ENCODE measurements around the gene BRIP1.
A peak's percentile ranks its signal among the peaks of the same experiment; 100 is the strongest.

Gene BRIP1

DNA sequence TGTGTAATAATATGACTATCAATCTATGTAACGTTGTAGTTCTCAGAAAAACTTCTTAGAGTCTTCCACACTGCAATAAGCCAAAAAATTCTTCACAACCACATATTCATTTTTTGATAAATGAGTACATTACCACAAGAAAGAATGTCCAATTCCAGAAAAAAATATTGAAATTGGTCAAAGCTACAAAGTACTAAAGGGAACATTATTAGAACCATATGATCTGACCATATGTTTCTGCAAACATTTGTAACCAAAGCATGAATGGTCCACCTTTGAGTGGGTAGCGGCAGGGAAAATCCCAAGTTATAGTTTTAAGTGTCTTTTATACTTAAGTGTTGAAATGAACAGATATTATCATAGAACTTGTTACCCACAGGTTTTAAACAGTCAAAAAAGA is 200.6 kb downstream of the BRIP1 start:
- DNase-seq (ENCODE audit: low read depth), result no peak

DNA sequence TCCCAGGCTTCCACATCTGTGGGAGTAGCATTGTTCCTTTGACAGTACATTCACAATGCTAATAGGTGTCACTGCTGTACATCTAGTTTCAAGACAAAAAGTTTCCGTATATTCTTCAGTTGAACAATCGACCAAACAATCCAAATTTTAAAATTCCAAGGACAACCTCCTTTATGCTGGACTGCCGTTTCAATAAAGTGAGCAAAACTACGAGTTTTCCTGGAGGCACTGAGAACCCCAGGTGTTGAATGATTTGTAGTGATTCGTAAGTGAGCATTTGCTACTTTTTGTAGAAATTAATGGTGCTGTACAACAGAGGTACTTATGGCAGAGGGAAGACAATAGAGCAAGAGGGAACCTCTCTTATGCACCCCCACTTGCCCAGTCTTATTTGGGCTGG is 201.1 kb downstream of the BRIP1 start:
- no peak for DNase-seq (ENCODE audit: low read depth)

DNA sequence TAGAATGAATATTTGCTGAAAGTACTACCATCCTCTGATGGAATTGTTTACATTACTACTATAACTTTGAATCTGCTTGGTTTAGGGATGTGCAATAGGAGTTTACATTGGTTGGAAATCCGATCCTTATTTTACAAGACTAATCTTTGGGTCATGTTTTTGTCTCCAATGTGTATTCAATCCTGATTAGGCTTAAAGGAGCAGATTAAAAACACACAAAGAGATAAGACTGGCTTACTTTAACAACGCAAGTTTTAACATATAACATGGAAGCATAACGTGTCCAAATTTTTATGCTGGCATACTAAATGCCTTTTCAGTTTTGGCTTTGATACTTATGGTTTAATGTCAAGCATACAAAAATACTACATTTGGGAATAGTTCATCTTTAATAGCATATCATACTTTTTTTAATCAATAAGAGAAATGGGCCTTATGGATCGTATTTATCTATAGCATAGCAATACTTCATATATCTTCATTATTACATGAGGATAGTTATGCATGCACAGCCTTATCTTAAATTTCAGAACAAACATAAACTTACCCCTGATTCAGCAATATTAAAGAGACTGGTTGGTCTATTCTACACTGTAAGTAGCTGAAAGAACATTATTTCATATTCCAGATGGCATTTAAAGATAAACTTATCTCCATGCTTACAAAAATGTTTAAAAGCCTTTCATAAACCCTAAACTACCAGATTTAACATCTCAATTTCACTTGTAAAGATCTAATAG is 202.4 kb downstream of the BRIP1 start:
- no peak for DNase-seq (ENCODE audit: low read depth)

DNA sequence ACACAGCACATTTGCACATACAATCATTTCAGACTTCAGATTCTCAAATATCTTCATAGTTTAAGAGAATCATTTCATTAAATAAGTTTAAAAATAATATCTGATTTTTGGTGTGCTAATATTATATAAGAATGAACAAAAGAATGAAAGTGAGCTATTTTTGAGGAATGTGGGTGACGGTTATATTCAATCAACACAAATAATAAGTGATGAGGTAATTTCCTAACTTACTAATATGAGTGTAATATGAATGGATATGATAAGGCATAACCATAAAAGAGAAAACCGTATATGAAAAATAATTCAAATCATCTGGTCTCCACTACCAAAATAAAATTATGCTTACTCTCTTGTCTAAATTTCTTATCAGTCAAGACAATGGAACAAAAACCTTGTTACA is 203.9 kb downstream of the BRIP1 start:
- DNase-seq (ENCODE audit: low read depth), result no peak

DNA sequence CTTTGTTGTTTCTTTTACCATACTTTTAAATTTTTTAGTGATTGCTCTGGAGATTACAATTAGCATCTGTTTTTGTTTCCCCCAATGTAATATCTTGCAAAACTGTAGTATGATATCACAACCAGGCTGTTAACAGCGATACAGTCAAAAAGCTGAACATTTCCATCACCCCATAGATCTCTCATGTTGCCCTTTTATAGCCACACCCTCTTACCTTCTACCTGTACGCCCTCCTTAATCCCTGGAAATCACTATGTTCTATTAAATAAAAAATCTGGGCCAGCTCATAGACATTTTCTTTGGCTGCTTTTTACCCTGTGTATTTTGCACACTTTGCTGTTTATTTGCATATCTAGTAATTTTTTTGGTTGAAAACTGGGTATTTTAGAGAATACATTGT is 205.1 kb downstream of the BRIP1 start:
- no peak for DNase-seq (ENCODE audit: low read depth)

DNA sequence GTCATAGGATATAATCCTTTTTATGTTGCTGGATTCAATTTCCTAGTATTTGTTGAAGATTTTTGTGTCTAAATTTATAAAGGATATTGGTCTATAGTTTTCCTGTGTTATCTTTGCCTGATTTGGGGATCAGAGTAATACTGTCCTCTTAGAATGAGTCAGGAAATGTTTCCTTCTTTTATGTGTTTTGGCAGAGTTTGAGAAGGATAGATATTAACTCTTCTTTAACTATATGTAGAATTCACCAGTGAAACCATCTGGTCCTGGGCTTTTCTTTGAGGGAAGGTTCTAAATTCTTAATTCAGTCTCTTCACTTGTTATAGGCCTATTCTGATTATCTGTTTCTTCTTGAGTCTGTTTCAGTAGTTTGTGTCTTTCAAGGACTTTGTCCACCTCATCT is 206.0 kb downstream of the BRIP1 start:
- DNase-seq (ENCODE audit: low read depth), result no peak

DNA sequence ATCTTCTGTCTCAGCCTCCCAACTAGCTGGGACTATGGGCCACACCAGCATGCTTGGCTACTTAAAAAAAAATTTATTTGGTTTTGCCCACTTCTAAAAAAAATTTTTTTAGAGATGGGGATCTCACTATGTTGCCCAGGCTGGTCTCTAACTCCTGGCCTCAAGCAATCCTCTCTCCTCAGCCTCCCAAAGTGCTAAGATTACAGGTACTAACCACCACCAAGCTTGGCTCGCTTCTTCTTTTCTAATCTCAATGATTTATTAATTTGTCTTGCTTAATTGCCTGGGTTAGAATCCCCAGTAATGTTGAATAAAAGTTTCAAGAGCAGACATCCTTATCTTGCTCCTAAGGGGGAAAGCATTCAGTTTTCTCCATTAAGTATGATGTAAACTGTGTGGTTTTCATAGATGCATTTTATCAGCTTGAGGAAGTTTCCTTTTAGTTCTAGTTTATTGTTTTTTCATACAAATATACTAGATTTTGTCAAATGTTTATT is 206.6 kb downstream of the BRIP1 start:
- no peak for DNase-seq (ENCODE audit: low read depth)

DNA sequence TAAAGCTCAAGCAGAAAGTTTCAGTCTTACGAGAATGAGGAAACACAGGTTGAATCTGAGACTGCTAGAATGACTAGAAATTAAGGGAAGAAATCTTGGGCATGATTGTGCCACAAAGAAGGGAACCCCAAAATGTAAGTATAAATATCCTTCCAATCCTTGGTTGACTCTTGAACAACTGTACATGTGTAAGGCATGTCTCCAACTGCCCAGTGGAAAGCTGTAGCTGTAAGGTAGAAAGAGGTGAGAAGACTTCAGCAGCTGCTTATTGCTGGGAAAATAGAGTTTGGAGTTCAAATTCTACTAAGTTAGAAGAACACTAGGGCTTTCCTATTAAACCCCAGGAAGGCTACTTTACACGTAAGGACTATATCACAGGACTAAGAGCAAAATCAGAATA is 212.6 kb downstream of the BRIP1 start:
- no peak for DNase-seq (ENCODE audit: low read depth)

DNA sequence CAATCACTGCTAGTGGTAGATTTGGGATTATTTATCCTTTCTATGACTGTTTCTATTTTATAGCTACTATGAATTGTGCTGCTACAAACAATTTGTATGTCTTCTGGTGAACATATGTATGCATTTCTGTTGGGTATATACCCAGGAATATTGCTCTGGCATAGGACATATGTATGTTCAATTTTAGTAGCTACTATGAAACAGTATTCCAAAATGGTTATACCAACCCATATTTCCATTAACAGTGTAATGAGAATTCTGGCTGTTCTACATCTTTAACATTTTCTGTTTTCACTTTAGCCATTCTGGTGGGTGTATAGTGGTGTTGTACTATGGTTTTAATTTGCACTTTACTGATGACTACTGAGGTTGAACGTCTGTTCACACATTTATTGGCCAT is 214.7 kb downstream of the BRIP1 start:
- no peak for DNase-seq (ENCODE audit: low read depth)

DNA sequence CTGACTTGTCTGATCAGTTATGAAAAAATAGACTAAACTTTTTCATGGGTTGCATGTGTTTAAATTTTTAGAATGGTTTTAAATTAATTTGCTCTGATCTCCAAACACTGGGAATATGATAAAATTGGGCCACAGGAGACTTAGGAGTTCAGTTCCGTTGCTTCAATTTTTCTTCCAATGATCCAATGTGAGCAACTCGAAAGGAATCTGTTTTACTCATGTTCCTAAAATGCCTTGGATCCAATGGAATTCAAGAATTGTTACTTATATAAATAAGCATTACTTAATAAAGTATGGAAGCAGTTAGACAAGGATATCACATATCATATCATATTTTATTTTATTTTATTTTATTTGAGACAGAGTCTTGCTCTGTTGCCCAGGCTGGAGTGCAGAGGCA is 216.3 kb downstream of the BRIP1 start:
- DNase-seq (ENCODE audit: low read depth), result no peak

DNA sequence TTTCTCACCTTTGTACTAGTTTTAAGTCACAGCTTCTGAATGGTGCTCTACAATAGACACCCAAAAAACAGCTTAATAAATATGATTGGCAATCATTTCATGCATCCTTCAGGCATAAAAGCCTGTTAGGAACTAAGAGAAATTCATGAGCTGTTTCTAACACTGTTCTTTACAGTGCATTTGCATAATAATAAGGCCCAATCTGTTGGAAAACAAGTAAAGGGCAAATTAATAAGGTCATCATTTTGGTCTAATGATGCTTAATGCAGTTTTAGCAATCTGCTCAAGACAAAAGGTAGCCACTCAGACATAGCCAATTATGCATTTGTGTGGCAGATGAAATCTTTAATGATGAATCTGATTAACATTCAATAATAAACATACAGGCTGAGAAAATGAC is 216.8 kb downstream of the BRIP1 start:
- no peak for DNase-seq (ENCODE audit: low read depth)

DNA sequence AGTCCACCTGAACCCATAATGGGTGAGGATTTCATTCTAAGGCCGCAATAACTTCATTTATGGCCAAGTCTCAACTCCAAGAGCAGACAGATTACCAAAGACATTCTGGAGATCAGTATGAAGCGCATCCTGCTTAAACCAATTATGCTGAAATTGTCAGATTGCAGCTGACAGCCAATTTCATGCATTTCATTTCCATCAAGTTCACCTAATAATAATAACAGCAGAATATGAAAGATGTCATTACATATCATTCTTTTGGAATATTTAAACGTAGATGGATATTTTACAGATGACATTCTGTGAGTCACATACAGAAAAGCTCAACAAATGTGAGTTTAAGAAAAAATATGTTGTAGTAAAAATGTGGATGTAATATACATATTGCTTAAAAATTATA is 217.4 kb downstream of the BRIP1 start:
- DNase-seq (ENCODE audit: low read depth), result no peak

DNA sequence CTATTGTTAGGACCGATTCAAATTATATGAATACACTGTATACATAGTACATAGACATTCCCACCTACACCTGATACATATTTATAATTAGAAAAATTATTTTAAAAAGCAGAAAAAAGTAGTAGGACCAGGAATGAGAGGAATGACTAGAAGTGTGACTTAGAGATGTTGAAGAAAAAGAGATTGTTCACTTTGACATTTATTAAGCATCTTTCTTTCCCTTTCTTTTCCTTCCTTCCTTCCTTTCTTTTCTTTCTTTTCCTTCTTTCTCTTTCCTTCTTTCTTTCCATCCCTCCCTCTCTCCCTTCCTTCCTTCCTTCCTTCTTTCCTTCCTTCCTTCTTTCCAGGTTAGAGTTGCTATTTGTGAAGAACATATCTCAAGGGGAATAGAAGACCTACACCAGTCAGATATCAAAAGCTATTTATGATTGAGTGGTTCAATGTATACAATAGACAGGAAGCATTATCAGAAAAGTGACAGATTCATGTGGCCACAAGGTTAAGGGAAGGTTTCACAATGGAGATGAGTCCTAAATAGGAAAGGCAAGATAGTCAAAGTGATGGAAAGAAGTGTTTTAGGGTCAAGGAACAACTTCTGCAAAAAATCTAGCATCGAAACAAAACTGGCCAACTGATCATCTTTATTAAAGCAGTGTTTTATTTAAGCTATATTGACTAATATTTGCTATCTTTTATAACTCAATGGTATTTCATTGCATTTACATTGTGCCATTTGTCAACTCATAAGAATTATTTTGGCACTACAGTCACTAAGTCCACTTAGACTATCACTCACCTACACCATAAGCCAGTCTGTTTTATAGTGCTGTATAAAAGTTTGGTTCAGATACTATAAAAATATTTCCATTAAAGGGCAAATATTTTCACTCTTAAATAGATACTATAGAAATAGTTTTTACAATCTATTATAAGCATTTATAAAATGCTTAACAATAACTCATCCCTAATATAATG is 218.2 kb downstream of the BRIP1 start:
- DNase-seq (ENCODE audit: low read depth), result no peak

DNA sequence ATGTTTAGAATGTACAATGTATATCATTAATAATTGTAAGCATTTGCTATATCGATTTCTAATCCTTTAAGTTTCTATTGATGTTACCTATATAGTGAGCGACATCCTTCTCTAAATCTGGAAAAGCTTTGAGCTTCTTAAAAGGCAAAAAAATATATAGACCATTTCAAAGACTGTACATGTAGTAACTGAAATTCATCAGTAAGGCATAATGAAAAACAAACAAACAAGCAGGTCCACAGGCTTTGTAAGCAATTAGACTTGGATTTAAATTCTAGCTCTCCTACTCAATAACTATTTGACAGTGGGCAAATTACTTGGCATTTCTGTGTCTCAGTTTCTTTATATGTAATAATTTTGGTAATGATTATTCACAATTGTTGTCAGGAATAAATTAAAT is 220.6 kb downstream of the BRIP1 start:
- DNase-seq (ENCODE audit: low read depth), result no peak

DNA sequence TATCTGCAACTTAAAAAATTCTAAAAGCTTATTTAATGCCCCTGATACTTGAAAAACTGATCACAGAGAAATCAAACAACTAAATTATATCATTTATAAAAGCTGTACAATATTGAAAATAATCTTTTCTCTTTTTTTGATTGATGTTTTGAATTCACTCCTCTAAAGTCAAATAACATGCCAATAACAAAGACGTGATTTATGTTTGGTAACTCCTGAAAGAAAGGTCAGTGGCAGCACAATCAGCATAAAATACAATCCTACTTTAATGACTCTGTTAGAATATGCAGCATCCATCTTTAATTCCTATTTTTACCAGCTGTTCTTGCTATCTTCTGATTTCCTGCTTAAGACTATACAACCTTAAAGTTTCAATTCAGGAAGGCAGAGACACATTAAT is 221.6 kb downstream of the BRIP1 start:
- DNase-seq (ENCODE audit: low read depth), result no peak

DNA sequence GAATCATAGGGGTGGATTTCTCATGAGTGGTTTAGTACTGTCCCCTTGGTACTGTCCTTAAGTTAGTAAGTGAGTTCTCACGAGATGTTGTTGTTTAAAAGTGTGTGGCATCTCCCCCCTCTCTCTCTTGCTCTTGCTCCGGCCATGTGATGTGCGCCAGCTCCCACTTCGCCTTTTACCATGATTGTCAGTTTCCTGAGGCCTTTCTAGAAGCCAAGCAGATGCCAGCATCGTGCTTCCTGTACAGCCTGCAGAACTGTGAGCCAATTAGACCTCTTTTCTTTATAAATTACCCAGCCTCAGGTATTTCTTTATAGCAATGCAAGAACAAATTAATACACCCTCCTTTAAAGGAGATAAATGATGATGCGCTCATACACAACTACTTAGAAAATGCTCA is 222.2 kb downstream of the BRIP1 start:
- DNase-seq (ENCODE audit: low read depth), result no peak

DNA sequence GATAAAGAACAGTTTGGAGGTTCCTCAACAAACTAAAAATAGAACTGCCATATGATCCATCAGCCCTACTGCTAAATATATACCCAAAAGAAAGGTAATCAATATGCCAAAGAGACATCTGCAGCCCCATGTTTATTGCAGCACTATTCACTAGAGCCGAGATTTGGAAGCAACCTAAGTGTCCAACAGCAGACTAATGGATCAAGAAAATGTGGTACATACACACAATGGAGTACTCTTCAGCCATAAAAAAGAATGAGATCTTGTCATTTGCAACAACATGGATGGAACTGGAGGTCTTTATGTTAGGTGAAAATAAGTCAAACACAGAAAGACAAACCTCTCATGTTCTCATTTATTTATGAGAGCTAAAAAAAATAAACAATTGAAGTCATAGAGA is 223.5 kb downstream of the BRIP1 start:
- DNase-seq (ENCODE audit: low read depth), result no peak

DNA sequence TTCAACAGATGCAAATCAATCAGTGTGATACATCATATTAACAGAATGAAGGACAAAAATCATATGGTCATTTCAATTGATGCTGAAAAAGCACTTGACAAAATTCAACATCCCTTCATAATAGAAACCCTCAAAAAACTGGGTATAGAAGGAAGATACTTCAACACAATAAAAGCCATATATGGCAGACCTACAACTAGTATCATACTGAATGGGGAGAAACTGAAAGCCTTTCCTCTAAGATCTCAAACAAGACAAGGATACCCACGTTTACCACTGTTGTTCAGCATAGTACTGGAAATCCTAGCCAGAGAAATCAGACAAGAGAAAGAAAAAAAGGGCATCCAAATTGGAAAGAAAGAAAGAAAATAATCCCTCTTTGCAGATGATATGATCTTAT is 225.2 kb downstream of the BRIP1 start:
- no peak for DNase-seq (ENCODE audit: low read depth)

DNA sequence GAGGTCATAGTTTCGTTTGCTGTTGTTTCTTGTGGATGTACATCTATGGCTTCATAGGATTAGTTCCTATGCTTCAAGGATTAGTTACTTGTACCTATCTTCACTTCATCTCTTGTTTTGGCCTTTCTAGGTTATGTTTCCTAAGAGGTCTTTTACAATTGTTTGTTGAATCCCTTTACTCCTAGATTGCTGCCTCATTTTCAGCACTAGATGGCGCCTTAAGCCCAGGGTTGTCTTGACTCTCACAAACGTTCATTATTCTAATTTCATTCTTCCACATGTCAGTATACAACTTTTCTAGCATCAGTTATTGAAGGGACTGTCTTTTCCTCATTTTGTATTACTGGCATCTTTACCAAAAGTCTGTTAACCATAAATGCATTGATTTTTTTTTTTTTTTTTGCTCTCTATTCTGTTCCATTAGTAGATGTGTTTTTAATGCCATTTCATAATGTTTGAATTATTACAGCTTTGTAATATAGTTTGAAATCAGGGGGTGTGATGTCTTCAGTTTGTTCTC is 227.4 kb downstream of the BRIP1 start:
- peak; percentile 11 for DNase-seq (ENCODE audit: low read depth)

DNA sequence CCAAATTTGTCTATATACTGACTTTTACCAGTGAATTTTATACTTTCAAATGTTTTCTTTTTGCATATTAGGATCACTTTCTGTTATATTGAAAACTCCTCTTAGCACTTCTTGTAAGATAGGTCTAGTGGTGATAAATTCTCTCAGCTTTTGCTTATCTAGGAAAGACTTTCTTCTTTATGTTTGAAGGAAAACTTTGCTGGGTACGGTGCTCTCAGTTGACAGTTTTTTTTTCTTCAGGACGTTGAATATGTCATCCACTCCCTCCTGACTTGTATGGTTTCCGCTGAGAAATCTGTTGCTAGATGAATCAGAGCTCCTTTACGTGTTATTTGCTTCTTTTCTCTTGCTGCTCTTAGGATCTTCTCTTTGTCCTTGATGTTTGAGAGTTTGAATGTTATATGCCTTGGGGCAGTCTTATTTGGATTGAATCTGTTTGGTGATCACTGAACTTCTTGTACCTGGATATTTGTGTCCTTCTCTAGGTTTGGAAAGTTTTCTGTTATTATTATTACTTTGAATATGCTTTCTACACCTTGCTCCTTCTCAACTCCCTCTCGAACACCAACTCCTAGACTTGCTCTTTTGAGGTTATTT is 228.3 kb downstream of the BRIP1 start:
- no peak for DNase-seq (ENCODE audit: low read depth)

DNA sequence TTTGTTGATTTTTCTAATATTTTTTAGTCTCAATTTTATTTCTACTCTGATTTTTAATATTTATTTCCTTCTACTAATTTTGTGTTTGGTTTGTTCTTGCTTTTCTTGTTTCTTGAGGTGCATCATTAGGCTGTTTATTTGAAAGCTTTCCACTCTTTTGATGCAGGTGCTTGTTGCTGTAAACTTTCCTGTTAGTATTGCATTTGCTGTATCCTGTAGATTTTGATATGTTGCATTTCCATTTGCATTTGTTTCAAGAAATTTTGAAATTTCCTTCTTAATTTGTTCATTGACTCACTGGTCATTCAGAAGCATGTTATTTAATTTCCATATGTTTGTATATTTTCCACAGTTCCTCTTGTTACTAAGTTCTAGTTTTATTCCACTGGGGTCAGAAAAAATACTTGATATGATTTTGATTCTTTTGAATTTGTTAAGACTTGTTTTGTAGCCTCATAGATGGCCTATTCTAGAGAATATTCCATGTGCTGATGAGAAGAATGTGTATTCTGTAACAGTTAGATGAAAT is 229.3 kb downstream of the BRIP1 start:
- DNase-seq (ENCODE audit: low read depth), result no peak

DNA sequence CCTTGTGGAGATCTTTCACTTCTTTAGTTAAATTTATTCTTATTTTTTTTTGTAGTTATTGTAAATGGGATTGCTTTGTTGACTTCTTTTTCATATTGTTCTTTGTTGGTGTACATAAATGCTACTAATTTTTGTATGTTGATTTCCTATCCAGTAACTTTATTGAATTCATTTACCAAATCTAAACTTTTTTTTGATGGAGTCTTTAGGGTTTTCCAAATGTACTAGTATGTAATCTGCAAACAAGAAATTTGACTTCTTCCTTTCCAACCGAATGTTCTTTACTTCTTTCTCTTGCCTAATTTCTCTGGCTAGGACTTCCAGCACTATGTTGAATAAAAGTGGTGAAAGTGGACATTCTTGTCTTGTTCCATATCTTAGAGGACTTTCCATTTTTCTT is 230.5 kb downstream of the BRIP1 start:
- DNase-seq (ENCODE audit: low read depth), result no peak

Measured in T-helper 22 cell (primary cell).